GM23248 (cell line): ENCODE measurements around the gene SLC16A11. TPM values are rescaled to one million over a fixed set of nuclear protein-coding genes. Genes with fewer than 3 reads are reported as not detected.
A peak's percentile ranks its signal among the peaks of the same experiment; 100 is the strongest.
"Not testable (repeated sequence)": the region's sequence is repeated elsewhere in the genome, so short reads cannot be mapped to it uniquely, and the experiment has no call there.

Experiments used
- DNase-seq: peaks from one replicate; pipeline ENCODE4 v3.0.0-alpha.2; 2015
- H2AFZ ChIP-seq: fragments of 200-600 bp; sonication (generic); 2 replicates; pipeline ENCODE4 v1.6.1; 2016; ENCODE audit warnings: antibody characterized with exemption
- H3F3A ChIP-seq: fragments of 200-600 bp; sonication (generic); 2 replicates; pipeline ENCODE4 v1.6.1; 2016; ENCODE audit warnings: mild to moderate bottlenecking, antibody characterized with exemption, mixed run types; ENCODE audit not compliant: insufficient read depth
- H3K27ac ChIP-seq: fragments of 200-600 bp; sonication (generic); 2 replicates; pipeline ENCODE4 v1.5.1; 2016; ENCODE audit warnings: mild to moderate bottlenecking
- H3K27me3 ChIP-seq: fragments of 200-600 bp; sonication (generic); replicated peaks from 2 replicates; pipeline ENCODE4 v1.6.1; 2016; ENCODE audit warnings: mild to moderate bottlenecking; ENCODE audit not compliant: insufficient read depth
- H3K36me3 ChIP-seq: fragments of 200-600 bp; sonication (generic); 2 replicates; pipeline ENCODE4 v1.6.1; 2016; ENCODE audit warnings: low read depth, mild to moderate bottlenecking
- H3K4me1 ChIP-seq: fragments of 200-600 bp; sonication (generic); 2 replicates; pipeline ENCODE4 v1.6.1; 2016; ENCODE audit warnings: mild to moderate bottlenecking; ENCODE audit not compliant: insufficient read depth
- H3K4me2 ChIP-seq: fragments of 200-600 bp; sonication (generic); one replicate; pipeline ENCODE4 v1.6.1; 2016; ENCODE audit warnings: mild to moderate bottlenecking; ENCODE audit not compliant: unreplicated experiment
- H3K4me3 ChIP-seq: fragments of 200-600 bp; sonication (generic); 2 replicates; pipeline ENCODE4 v1.5.1; 2016; ENCODE audit warnings: mild to moderate bottlenecking
- H3K79me2 ChIP-seq: fragments of 200-600 bp; sonication (generic); 2 replicates; pipeline ENCODE4 v1.6.1; 2016; ENCODE audit warnings: mild to moderate bottlenecking; ENCODE audit not compliant: insufficient read depth
- H3K9ac ChIP-seq: fragments of 200-600 bp; sonication (generic); 2 replicates; pipeline ENCODE4 v1.6.1; 2016; ENCODE audit warnings: mild to moderate bottlenecking
- H3K9me2 ChIP-seq: fragments of 200-600 bp; sonication (generic); 2 replicates; pipeline ENCODE4 v1.6.1; 2016; ENCODE audit warnings: mixed run types, mild to moderate bottlenecking, moderate library complexity; ENCODE audit not compliant: insufficient read depth
- H3K9me3 ChIP-seq: fragments of 200-600 bp; sonication (generic); one replicate; pipeline ENCODE4 v1.6.1; 2017; ENCODE audit warnings: low read depth
- H4K20me1 ChIP-seq: fragments of 200-600 bp; sonication (generic); 2 replicates; pipeline ENCODE4 v1.6.0; 2016; ENCODE audit not compliant: insufficient read depth
- EZH2 ChIP-seq: fragments of 200-600 bp; sonication (generic); IDR thresholded peaks from 2 replicates; pipeline ENCODE4 v1.6.1; 2018; ENCODE audit warnings: antibody characterized with exemption, mild to moderate bottlenecking; ENCODE audit not compliant: insufficient read depth, poor library complexity, severe bottlenecking
- EZH2phosphoT487 ChIP-seq: fragments of 200-600 bp; sonication (generic); IDR thresholded peaks from 2 replicates; pipeline ENCODE4 v1.6.1; 2018; ENCODE audit warnings: antibody characterized with exemption, moderate library complexity, mild to moderate bottlenecking, low read depth; ENCODE audit not compliant: insufficient read depth
- WGBS, 2 experiments: methylation state at CpG; one replicate each; pipeline ENCODE4 v1.1.6; 2015 to 2017; ENCODE audit warnings: low lambda C conversion rate in 2 of 2, low coverage in 1 of 2; ENCODE audit errors: missing lambda C conversion rate in 2 of 2; 5-methylcytosine and 5-hydroxymethylcytosine counted together
- in situ Hi-C: fragments of 300-500 bp; cut with MboI; formaldehyde crosslinking; loops from 2 replicates; pipeline ENCODE4 v1.15.0; 2020
- polyA plus RNA-seq: library from polyadenylated mRNA; unstranded; fragments of >200 nt; fragmentation: Nextera tagmentation; extraction: Ambion mirVana; gene quantifications from 2 replicates; pipeline ENCODE4 v1.2.1, GENCODE V29; 2016
- total RNA-seq: library from RNA; depleted of rRNA; stranded (reverse); fragments of >200 nt; shearing (Covaris generic); gene quantifications from 2 replicates; pipeline ENCODE4 v1.2.3, GENCODE V29; 2014; rRNA removed

SLC16A11 gene
- total RNA-seq (not detected in 2 replicates), polyA plus RNA-seq (0.30 TPM in 1 of 2 replicates, not detected in the other)

- Histone ChIP-seq H3K4me1 (peaks cover 3% of the 10 kb centered on the region), H3K9me3 (no peaks in the 10 kb centered on the region), H3F3A (peaks cover 7% of the 10 kb centered on the region; the same call in 1 of the 2 replicates), H3K9me2 (no peaks in the 10 kb centered on the region), H2AFZ (peak within 1 kb of the TSS; percentile 85), H3K27ac (no peak within 1 kb of the TSS), H3K79me2 (no peaks in the 10 kb centered on the region), H3K4me2 (peak within 1 kb of the TSS; percentile 72), H3K27me3 (peaks cover 15% of the 10 kb centered on the region), H3K36me3 (no peaks in the 10 kb centered on the region), H3K9ac (peak within 1 kb of the TSS; percentile 67), H3K4me3 (peak within 1 kb of the TSS; percentile 63), H4K20me1 (no peaks in the 10 kb centered on the region)
- DNase-seq = peak; percentile 62
- in situ Hi-C loops = no loop called here
- no peak for TF ChIP-seq EZH2phosphoT487
- TF ChIP-seq EZH2 = peak; percentile 68
- WGBS, 2 experiments = 7 to 14% methylated on average over 22 to 55 of the region's 58 CpGs
Observed at GRCh38 chr17:7043497-7044198, at the start of gene SLC16A11. TSS of gene SLC16A11 (minus strand) at chr17:7044092. CDS start at chr17:7043513, 579 bp downstream.

- not testable (repeated sequence) for H3K4me2 ChIP-seq
Observed at GRCh38 chr17:7091311-7092005, 47.6 kb upstream of the SLC16A11 start.

GRCh38 chr17:7089570-7089969 lies 45.7 kb upstream of the SLC16A11 start:
- in situ Hi-C loops, H3K4me2 ChIP-seq, H3K36me3 ChIP-seq, H3K27ac ChIP-seq, H2AFZ ChIP-seq, H3F3A ChIP-seq, H4K20me1 ChIP-seq, H3K4me3 ChIP-seq, DNase-seq, H3K79me2 ChIP-seq, H3K9ac ChIP-seq, H3K4me1 ChIP-seq, H3K9me2 ChIP-seq, H3K9me3 ChIP-seq: not testable (repeated sequence)
- H3K27me3 ChIP-seq = peaks cover 23% of the 10 kb centered on the region
- 62 to 71% methylated on average over 6 of the region's 6 CpGs for WGBS, 2 experiments

More at GRCh38 chr17:7091311-7092005, 47.6 kb upstream of the SLC16A11 start:
- 18 to 19% methylated on average over 25 to 28 of the region's 28 CpGs for WGBS, 2 experiments
- DNase-seq, H3K27ac ChIP-seq, H3K9me3 ChIP-seq, H3K4me1 ChIP-seq, H3K9ac ChIP-seq, H3F3A ChIP-seq, H3K9me2 ChIP-seq, in situ Hi-C loops, H3K4me3 ChIP-seq, H4K20me1 ChIP-seq, H3K79me2 ChIP-seq, H3K36me3 ChIP-seq, H2AFZ ChIP-seq: not testable (repeated sequence)
- peaks cover 30% of the 10 kb centered on the region for H3K27me3 ChIP-seq

GRCh38 chr17:7088442-7088841 lies 44.5 kb upstream of the SLC16A11 start:
- 44 to 50% methylated on average over 4 of the region's 4 CpGs for WGBS, 2 experiments
- H3K4me2 ChIP-seq, DNase-seq, H3K9me3 ChIP-seq, H3K9ac ChIP-seq, H3K4me3 ChIP-seq, H2AFZ ChIP-seq, H3F3A ChIP-seq, H3K27ac ChIP-seq, H4K20me1 ChIP-seq, H3K36me3 ChIP-seq, H3K79me2 ChIP-seq, H3K9me2 ChIP-seq, in situ Hi-C loops, H3K4me1 ChIP-seq: not testable (repeated sequence)
- H3K27me3 ChIP-seq = peaks cover 31% of the 10 kb centered on the region
